ENCODE measurements around the gene HIPK2. TPM values are rescaled to one million over a fixed set of nuclear protein-coding genes. Genes with fewer than 3 reads are reported as not detected.
A peak's percentile ranks its signal among the peaks of the same experiment; 100 is the strongest.

Gene HIPK2
- total RNA-seq, 2 donors from 2014 or later = 54.4 to 72.7 TPM

DNA sequence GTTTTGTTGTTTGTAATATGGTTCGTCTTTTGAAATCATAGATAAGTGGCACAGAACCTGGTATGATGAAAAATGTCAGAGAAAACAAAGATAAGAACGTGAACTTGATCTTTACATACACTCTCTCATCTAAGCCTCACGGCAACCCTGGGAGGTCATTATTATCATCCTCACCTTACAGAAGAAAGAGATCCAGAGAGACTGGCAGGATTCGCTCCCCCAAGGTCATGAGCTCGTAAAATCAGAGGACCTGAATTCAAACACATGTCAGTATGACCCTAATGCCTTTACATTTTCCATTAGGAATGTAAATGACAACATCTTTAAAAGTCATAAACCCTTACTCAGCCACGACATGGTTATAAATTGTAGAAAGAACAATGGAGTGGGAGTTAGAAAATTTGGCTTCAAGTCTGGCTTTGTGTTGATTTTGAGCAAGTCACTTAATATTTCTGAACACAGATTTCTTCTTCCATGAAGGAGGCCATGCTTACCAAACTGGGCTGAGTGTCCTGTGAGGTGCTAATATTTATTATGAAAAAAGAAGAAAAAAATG is 35.9 kb downstream of the HIPK2 start:
- intact Hi-C loops (cut with DNase I) = no loop called here
- TF ChIP-seq POLR2A (IDR thresholded peaks at IDR 0.05) (no peak), POLR2AphosphoS5 (IDR thresholded peaks at IDR 0.05) (no peak), CTCF (IDR thresholded peaks at IDR 0.05) (no peak)
- Histone ChIP-seq H3K9me3 (no peaks in the 10 kb centered on the region), H3K27ac (peak overlapping the region in 1 of 2 donors; percentile 26), H3K36me3 (no peaks in the 10 kb centered on the region), H3K27me3 (replicated peaks; ENCODE audit: insufficient read depth) (no peaks in the 10 kb centered on the region), H3K4me3 (no peak overlapping the region), H3K4me1 (replicated peaks) (peaks cover 10% of the 10 kb centered on the region)
- WGBS = 65% methylated on average over 6 of the region's 6 CpGs
- DNase-seq (ENCODE audit: low spot score) = no peak

DNA sequence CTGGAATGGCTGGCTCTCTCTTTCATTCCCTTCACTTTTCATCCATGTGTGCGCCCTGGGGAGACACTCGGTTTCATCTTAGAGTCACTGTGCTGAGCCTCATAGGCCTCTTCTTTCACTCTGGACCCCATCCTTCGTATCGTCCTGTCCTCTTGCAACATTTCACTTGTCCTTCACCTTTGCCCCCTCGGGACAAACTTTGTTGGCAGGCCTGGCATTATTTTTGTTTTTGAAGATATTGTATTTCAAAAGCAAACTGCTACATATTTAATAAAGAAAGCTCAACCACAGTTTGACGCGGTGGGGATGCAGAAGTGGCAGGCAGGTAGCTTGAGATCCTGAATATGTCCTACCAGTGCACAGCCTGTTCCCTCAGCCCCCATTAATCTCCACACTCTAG is 36.6 kb downstream of the HIPK2 start:
- 93% methylated on average over 7 of the region's 7 CpGs for WGBS
- Histone ChIP-seq H3K4me1 (replicated peaks) (peaks cover 9% of the 10 kb centered on the region), H3K27me3 (replicated peaks; ENCODE audit: insufficient read depth) (no peaks in the 10 kb centered on the region), H3K9me3 (no peaks in the 10 kb centered on the region), H3K36me3 (no peaks in the 10 kb centered on the region), H3K27ac (peak overlapping the region; percentile 26 to 45), H3K4me3 (no peak overlapping the region)
- intact Hi-C loops (cut with DNase I) = no loop called here
- TF ChIP-seq POLR2AphosphoS5 (IDR thresholded peaks at IDR 0.05) (no peak), CTCF (IDR thresholded peaks at IDR 0.05) (no peak), POLR2A (IDR thresholded peaks at IDR 0.05) (no peak)
- no peak for DNase-seq (ENCODE audit: low spot score)

GRCh38 chr7:139739863-139740597 is 37.8 kb downstream of the HIPK2 start:
- intact Hi-C loops (cut with DNase I) = loop anchor here (5.0 kb wide), 1 partner anchor 58 kb away; no protein-coding TSS in a partner anchor
- Histone ChIP-seq H3K27me3 (replicated peaks; ENCODE audit: insufficient read depth) (no peaks in the 10 kb centered on the region), H3K27ac (peak overlapping the region; percentile 26 to 45), H3K9me3 (no peaks in the 10 kb centered on the region), H3K36me3 (no peaks in the 10 kb centered on the region), H3K4me3 (no peak overlapping the region), H3K4me1 (replicated peaks) (peaks cover 3% of the 10 kb centered on the region)
- peak; percentile 52 for DNase-seq (ENCODE audit: low spot score)
- WGBS = 39% methylated on average over 17 of the region's 17 CpGs
- TF ChIP-seq POLR2A (IDR thresholded peaks at IDR 0.05) (no peak), POLR2AphosphoS5 (IDR thresholded peaks at IDR 0.05) (peak; percentile 21), CTCF (IDR thresholded peaks at IDR 0.05) (no peak)

DNA sequence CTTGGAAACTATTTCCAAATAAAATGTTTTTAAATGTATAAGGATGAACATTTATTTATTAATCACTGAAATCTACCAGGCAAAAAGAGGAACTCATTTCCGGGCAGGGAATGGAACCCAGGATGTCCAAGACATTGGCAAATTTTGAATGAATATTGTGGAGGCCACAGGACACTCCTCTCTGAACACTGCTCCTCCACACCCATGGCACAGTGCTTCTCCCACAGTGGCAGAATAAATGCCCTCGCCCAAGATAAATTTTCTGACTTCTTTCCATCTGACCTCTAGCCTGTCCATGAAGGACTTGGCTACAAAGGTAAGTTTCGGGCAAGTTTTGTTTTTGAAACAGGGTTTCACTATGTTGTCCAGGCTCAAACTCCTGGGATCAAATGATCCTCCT is 39.0 kb downstream of the HIPK2 start:
- H3K36me3 ChIP-seq = no peaks in the 10 kb centered on the region
- no peak for TF ChIP-seq CTCF (IDR thresholded peaks at IDR 0.05)
- TF ChIP-seq POLR2A (IDR thresholded peaks at IDR 0.05) = no peak
- TF ChIP-seq POLR2AphosphoS5 (IDR thresholded peaks at IDR 0.05) = no peak
- H3K27me3 ChIP-seq (replicated peaks; ENCODE audit: insufficient read depth) = no peaks in the 10 kb centered on the region
- no peak overlapping the region for H3K4me3 ChIP-seq
- no peak for DNase-seq (ENCODE audit: low spot score)
- intact Hi-C loops (cut with DNase I) = loop anchor here (5.0 kb wide), 1 partner anchor 56 kb away; no protein-coding TSS in a partner anchor
- H3K4me1 ChIP-seq (replicated peaks) = peaks cover 3% of the 10 kb centered on the region
- no peak overlapping the region for H3K27ac ChIP-seq
- H3K9me3 ChIP-seq = no peaks in the 10 kb centered on the region
- 99% methylated on average over 3 of the region's 3 CpGs for WGBS
